GM18858 (cell line): ENCODE data around the gene TTC39C.
"Not testable (repeated sequence)": the region's sequence is repeated elsewhere in the genome, so short reads cannot be mapped to it uniquely, and the experiment has no call there.

Source experiments
- ATAC-seq: cut with Tn5 transposase; IDR thresholded peaks from one replicate; pipeline ENCODE4 v1.9.1; 2021; ENCODE audit not compliant: unreplicated experiment

TTC39C gene

GRCh38 chr18:24126155-24126961 lies 111.8 kb downstream of the TTC39C start:
- no peak for ATAC-seq

DNA sequence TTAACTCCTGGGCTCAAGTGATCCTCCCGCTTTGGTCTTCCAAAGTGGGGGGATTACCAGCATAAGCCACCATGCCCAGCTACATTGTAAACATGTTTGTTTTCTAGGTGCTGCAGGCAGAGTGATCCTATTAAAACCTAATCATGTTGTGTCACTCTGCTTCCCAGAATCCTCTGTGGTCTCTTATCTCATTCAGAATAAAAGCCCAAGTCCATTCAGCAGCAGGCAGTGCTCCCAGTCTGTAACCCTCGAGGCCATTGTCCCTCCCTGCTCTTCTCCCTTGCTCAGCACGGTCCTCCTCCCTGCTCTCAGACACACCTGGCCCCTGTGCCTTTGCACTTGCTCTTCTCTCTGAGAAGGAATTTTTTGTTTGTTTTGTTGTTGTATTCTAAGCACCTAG lies 113.2 kb downstream of the TTC39C start:
- ATAC-seq = no peak

DNA sequence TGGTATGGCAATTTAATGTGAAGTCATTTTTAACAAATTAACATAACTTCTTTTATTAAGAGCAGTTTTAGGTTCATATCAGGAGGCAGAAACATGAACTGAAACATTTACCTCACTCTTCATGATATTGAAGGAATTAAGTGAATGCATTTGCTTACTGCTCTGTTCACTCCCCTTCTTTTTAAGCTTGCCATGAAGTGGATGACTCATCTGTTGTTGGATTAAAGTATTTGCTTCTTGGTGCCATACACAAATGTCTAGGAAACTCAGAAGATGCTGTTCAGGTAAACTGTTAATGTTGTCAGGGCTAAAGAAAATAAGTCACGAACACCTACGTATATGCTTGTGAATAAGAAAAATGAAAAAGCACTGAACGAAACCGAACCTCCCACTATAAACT lies 114.1 kb downstream of the TTC39C start:
- ATAC-seq = no peak

DNA sequence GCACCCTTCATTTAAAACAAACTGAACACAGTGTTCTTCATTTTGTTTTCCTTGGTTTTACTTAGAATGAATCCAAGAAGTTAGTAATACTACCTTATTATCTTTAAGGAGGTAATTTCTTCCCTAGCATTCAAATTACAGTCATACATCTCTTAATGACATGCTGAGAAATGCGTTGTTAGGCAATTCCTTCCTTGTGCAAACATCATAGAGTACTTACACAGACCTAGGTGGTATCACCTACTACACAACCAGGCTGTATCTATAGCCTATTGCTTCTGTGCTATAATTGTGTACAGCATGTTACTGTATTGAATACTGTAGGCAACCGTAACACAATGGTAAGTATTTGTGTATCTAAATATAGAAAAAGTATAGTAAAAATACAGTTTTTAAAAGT lies 115.9 kb downstream of the TTC39C start:
- no peak for ATAC-seq

DNA sequence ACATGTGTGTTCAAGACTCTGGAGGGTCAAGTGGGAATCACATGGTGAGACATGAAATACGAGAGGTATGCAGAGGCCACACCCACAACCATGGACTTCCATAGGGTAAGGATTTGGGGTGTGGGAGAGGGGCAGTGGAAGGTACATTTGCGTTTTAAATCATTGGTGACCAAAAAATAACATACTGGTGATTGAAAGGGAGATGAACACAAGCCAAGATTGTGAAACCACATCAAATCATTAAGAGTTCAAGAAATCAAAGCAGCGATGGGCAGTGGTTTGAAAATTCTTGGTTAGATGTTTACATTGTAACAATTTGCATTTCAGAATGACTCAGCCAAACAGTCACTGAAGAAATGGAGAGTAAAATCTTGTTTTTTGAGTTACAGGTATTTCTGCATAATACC lies 122.4 kb downstream of the TTC39C start:
- ATAC-seq = no peak

DNA sequence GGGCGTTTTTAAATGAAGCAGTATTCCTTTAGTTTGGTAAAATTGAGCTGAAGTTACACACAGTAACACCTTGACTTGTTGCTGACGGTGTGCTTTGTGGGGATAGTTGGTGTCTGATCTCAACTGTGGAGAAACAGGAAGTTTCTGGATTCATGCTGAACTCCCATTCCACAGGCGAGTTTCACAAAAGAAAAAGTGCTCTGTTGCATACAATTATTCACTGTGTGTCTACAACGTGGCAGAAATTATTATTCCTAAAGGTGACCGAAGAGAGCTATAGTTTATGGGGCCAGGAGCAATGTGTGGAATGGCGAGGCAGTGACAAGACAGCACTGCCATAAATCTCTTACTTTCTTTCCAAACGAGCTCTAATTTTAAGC lies 123.8 kb downstream of the TTC39C start:
- no peak for ATAC-seq

- ATAC-seq = peak; percentile 74
Measured at GRCh38 chr18:24138789-24139616, 124.4 kb downstream of the TTC39C start, which contains the start of gene CABYR. Gene CABYR (plus strand): TSS chr18:24139062. CDS start chr18:24143115, 4,053 bp downstream.

- ATAC-seq = no peak
Measured at GRCh38 chr18:24140697-24141096, 126.1 kb downstream of the TTC39C start.

- ATAC-seq = no peak
Measured at GRCh38 chr18:24142376-24142775, 127.8 kb downstream of the TTC39C start.

- ATAC-seq = not testable (repeated sequence)
Measured at GRCh38 chr18:24149591-24149990, 135.0 kb downstream of the TTC39C start.

- no peak for ATAC-seq
Measured at GRCh38 chr18:24153397-24153796, 138.8 kb downstream of the TTC39C start.

DNA sequence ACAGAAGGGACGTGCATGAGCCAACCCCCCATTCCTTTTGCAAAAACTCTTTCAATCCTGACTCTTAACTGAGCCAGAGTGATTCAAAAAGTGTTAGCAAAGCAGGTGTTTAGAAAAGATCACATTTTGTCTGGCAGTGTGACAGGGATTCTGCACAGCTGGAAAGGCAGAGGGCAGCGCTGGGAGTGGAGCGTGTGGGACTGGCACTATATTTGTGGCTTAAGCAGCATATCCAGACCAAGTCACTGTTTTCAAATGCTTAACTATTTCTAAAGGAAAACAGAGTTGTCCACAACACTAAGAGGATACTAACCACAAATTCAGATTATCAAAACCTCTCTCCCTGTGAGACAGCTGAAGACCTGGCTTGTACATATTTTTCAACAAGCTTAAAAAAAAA lies 143.3 kb downstream of the TTC39C start:
- ATAC-seq = no peak

GRCh38 chr18:24160086-24160485 lies 145.5 kb downstream of the TTC39C start:
- no peak for ATAC-seq

DNA sequence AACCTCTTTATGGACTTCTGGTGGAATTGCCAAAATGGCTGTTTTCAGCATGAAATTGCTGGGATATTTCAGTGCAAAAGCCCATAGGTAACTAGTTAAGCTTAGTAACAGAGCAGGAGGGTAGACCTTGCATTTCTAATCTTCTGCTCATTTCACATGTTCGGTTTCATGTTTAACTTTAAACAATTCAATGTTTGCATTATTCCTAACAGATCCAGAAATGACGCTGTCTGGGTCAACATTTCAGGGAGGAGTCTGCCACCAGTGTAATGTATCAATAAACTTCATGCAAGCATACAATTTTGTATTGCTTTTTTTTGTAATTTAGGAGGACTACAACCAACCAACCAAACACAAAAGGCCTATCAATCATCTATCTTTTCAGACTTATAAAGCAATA lies 146.8 kb downstream of the TTC39C start:
- ATAC-seq = no peak

DNA sequence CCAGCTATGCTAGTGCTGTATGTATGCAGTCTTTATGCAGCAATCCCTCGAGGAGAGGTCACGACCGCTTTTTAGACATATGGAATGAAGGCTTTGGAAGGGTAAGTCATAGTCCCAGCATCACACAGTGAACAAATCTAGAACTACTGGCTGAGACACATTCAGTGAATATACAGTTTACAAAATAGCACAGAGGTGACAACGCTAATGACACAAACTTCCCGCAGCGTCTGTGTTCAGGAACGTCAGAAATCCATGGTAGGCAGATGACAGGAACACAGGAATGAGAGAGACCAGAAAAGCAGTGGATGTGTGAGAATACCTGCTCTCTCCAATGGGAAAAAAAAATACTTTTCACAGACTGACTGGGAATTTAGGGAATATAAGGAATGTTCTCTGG lies 153.9 kb downstream of the TTC39C start:
- no peak for ATAC-seq

DNA sequence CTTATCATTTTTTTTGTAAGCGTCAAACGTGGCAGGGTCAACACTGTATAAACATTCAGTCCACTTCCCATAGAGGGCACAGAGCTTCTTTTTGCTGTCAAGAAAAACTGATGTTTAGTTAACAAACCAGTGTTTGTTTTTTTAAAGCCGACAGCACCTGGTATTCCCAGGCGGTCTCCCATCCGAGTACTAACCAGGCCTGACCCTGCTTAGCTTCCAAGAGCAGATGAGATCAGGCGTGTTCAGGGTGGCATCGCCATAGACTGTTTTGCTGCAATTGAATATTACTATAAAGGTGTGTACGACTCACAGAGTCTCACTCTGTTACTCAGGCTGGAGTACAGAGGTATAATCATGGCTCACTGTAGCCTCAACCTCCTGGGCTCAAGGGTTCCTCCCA lies 155.8 kb downstream of the TTC39C start:
- no peak for ATAC-seq

GRCh38 chr18:24173997-24174396 lies 159.4 kb downstream of the TTC39C start:
- ATAC-seq = no peak

DNA sequence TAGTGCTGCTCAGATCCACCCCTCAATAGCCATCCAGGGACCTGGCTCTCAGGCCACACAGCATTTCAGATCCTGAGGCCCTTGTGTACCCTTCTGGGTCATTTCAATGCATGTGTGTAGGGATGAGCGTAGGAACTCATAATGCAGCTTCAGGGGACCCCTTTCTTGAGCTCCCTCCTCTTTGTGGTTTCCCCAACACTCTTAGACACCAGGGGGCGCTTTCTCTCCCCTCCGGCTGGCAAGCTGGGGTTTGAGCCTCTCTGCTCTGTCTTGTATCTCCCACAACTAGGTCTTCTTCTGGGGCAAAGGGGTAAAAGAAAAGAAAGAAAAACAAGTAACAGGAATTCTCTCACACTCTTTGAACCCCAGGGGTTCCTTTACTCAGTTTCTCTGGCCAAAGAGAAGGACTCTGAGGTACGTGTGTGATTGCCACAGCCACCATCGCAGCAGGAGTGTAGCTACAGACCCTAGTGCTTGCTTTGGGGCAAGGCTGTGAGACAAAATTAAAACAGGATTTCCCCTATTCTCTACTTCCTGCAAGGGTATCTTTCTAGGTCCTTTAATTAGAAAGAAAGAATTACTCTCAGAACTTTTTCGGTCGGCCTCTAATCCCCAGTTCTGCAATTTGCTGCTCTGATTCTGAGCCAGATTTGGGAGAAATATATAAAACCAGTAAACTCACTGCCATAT lies 162.3 kb downstream of the TTC39C start:
- peak; percentile 78 for ATAC-seq

DNA sequence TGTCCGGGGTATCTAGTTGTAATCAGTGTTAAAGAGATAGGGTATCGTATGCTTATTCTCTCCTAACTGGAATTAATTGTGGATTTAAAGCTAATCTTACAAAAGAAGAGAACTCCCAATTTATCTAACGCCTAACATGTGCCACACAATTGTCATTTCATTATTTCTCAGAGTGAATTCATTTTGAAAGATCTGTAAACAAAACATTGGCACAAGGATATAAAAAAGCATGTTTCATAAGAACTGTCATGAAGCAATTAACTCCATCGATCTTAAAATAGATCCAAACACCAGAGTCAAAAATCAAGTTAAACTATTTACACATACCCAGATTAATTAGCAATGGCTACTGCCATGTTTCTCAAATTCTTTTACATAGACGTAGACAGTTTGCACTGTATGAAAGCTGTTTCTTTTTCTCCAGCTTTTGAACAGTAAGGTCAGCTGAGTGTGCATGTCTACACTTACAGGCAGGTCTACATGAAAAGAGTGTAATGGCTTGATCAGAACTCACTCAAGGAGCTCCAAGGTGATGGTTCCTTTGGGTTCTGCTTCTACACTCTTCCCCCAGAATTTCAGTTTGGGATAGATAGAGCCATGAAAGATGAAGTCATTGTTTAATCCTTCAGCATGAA lies 163.1 kb downstream of the TTC39C start:
- ATAC-seq = peak; percentile 1

- no peak for ATAC-seq
Measured at GRCh38 chr18:24180048-24180447, 165.5 kb downstream of the TTC39C start.

DNA sequence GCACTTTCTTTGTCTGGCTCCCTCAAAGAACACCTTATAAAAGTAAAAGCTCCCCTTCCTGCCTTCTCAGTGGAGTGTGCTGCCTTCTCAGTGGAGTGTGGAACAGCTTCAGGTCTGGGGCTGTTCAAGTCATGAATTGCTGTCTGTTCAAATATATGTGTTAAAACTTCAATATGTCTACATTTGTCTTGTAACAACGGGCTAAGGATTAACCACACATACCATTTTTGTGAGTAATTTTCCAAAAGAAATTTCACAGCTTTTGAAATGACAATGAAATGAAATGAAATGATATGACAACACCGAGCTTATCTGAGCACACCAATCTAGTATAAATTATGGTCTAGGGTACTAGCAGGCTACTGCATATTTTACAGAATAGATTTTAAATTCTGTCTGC lies 167.3 kb downstream of the TTC39C start:
- no peak for ATAC-seq
